ENCODE results near the gene FUBP1.
"Not testable (repeated sequence)": the region's sequence is repeated elsewhere in the genome, so short reads cannot be mapped to it uniquely, and the experiment has no call there.

The FUBP1 gene

DNA sequence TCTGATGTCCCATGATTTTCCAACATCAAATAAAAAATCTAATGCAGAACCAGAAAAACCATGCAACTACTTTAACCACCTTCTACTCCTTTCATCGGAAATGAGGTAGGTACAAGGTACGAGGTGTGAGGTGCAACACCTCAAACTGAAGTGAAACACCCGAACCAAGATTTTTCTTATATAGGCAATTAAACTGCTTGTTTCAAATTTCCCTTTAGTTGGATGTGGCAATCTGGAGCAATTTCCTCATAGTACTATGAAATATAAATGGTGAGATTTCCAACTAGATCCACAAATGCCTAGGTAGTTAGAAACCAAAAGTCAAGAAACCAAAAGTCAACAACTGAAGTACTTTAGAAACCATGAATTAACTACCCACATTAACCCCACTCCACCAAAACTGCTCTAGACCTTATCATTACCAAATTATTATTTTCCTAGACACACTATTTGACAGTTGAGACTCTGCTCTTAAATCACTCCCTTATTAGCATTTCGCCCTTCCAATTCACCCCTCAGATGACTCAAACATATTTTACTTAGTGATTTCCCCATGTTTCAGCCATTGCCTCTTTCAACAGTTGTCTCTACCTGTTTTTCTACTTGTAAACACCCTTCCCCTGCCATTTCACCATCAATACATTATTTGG lies 37.8 kb downstream of the FUBP1 start:
- no peak for DNase-seq

- DNase-seq, result no peak
Observed at GRCh38 chr1:77938651-77939050, 40.2 kb downstream of the FUBP1 start.

DNA sequence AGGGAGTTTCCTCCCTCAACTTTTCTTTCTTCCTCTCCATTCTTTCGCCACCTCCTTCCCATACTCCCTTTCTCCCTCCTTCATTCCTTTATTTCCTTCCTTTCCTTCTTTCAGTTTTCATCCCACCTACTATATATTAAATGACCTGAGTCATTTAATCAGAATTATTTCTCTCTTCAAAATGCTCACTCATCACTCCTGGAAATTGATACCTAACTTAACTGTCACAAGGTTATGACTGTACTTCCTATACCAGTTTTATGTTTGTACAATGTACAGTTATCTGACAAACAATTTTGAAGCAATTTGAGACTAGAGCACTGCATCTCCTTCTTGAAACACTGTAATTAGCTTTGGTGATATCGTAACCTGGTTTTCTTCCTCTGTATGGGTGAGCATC lies 49.1 kb downstream of the FUBP1 start:
- DNase-seq, result no peak

- DNase-seq, result no peak
Observed at GRCh38 chr1:77927414-77927813, 51.5 kb downstream of the FUBP1 start.

GRCh38 chr1:77926561-77927357 lies 52.1 kb downstream of the FUBP1 start:
- DNase-seq, result no peak

DNA sequence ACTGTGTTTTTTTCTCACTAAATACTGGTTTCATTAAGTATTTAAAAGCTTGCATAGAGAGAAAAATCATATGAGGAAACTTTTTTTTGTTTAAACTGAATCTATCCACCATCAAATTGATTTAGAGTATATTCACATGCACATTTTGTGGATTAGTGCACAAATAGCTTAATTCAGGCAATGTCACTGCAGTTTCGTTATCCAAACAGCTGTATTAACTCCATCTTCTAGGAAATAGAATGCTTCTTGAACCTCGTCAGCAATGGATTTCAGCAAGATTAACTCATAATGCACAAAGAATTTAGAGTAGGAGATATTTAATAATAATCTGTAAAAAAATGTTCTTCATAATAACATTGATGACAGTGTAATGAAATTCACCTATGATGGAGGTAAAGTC lies 52.9 kb downstream of the FUBP1 start:
- DNase-seq, result no peak

GRCh38 chr1:77925518-77925917 lies 53.4 kb downstream of the FUBP1 start:
- DNase-seq, result no peak

DNA sequence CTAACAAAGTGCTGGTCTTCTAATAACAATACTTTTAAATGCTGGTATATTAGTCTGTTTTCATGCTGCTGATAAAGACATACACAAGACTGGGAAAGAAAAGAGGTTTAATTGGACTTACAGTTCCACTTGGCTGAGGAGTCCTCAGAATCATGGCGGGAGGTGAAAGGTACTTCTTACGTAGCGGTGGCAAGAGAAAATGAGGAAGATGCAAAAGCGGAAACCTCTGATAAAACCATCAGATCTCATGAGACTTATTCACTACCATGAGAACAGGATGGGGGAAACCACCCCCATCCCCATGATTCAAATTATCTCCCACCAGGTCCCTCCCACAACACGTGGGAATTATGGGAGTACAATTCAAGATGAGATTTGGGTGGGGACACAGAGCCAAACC lies 60.0 kb downstream of the FUBP1 start:
- DNase-seq, result not testable (repeated sequence)

- no peak for DNase-seq
Observed at GRCh38 chr1:77910116-77910515, 68.8 kb downstream of the FUBP1 start.

DNA sequence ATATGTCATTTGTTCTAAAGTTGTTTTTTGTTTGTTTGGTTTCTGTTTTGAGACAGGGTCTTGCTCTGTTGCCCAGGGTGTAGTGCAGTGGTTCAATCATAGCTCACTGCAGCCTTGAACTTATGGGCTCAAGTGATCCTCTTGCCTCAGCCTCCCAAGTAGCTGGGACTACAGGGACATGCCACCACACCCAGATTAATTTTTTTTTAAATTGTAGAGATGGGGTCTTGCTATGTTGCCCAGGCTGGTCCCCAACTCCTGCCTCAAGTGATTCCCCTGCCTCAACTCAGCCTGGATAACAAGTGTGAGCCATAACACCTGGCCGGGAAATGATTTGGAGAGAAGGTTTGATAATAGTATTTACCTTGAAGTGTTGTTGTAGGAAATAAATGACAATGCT lies 72.2 kb downstream of the FUBP1 start:
- DNase-seq, result no peak

DNA sequence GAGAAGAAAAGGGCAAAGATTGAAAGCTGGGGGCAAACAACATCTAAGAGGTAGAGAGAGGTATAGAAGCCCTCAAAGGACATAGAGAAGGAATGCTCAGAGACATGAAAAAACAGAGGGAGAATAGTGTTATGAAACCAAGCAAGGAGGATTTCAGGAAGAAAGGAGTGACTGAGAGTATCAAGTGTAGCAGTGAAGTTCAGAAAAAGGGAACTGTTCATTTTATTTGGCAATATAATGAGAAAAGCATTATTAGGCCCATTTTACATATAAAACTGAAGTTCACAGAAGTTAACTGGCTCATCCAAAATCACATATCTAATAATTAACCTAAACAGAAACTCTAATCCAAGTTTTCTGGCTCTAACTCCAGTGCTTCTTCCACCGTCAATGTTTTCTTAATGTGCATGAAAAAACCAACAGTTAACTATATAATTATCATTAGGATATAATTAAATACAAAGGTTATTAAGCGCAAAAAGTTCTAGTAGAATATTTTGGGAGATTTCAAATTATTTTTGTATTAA lies 72.8 kb downstream of the FUBP1 start:
- no peak for DNase-seq

DNA sequence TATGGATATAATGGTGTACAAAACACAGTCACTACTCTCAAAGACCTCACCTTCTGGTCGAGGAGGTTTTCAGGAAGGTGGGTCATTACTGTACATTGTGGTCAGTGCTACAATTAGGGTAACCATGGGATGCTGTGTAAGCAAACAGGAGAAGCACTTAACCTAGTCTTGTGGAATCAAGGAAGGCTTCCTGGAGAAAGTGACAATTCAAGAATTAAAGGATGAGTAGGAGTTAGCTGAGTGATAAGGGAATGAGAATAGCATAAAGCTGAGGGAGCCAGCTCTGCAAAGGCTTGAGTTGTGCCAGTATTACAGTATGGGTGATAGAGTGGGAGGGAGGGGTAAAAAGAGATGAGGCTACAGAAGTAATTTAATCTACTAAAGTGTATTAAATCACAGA lies 73.3 kb downstream of the FUBP1 start:
- no peak for DNase-seq

GRCh38 chr1:77900687-77901293 lies 78.1 kb downstream of the FUBP1 start:
- DNase-seq, result peak; percentile 34

- DNase-seq, result no peak
Observed at GRCh38 chr1:77899647-77900320, 79.1 kb downstream of the FUBP1 start.

Data from SHP77 treated with DMSO at 0.1 percent for 48 hours (cell line).